HepG2 (cell line): ENCODE measurements around the gene NXPH4. TPM values are rescaled to one million over a fixed set of nuclear protein-coding genes. Genes with fewer than 3 reads are reported as not detected.

Experiments
- ATF7-NPFF ChIP-seq: sonication (generic); formaldehyde crosslinking; IDR thresholded peaks from 2 replicates; pipeline ENCODE4 v1.8.1; 2023; ENCODE audit warnings: mild to moderate bottlenecking, low read depth, missing genetic modification reagents, moderate library complexity
- CENPT ChIP-seq: sonication (generic); formaldehyde crosslinking; IDR thresholded peaks from 2 replicates; pipeline ENCODE4 v1.8.0; 2022; ENCODE audit warnings: low read depth, mild to moderate bottlenecking, moderate library complexity, missing genetic modification reagents
- CENPX ChIP-seq: sonication (generic); formaldehyde crosslinking; IDR thresholded peaks from 2 replicates; pipeline ENCODE4 v1.9.0; 2021; ENCODE audit warnings: mild to moderate bottlenecking, missing genetic modification reagents, moderate library complexity
- CHCHD3 ChIP-seq: sonication (generic); formaldehyde crosslinking; IDR thresholded peaks from 2 replicates; pipeline ENCODE4 v1.8.0; 2022; ENCODE audit warnings: mild to moderate bottlenecking, missing genetic modification reagents, moderate library complexity
- ETV5 ChIP-seq: IDR thresholded peaks from 2 replicates; pipeline ENCODE4 v1.6.1; 2018; ENCODE audit warnings: missing biosample characterization, missing genetic modification reagents, inconsistent platforms, borderline replicate concordance
- GTF2F1 ChIP-seq: fragments of 150-350 bp; IDR thresholded peaks from 2 replicates; pipeline ENCODE4 v1.6.1; 2014; ENCODE audit warnings: low read length
- HMGA1 ChIP-seq: sonication (generic); formaldehyde crosslinking; conservative IDR thresholded peaks from 2 replicates; pipeline ENCODE4 v1.4.0; 2020; ENCODE audit warnings: missing genetic modification reagents
- HNRNPK ChIP-seq: fragments of 200-400 bp; formaldehyde crosslinking; IDR thresholded peaks from 2 replicates; pipeline ENCODE4 v1.6.1; 2018; ENCODE audit warnings: low read length, low read depth, moderate library complexity, mild to moderate bottlenecking; ENCODE audit not compliant: poor library complexity, severe bottlenecking
- MED13 ChIP-seq: sonication (generic); formaldehyde crosslinking; IDR thresholded peaks from 2 replicates; pipeline ENCODE4 v1.5.0; 2020; ENCODE audit warnings: missing genetic modification reagents
- MIER3 ChIP-seq: IDR thresholded peaks from 2 replicates; pipeline ENCODE4 v1.6.1; 2016; ENCODE audit warnings: missing compliant biosample characterization, borderline replicate concordance
- MTF1 ChIP-seq: sonication (generic); formaldehyde crosslinking; IDR thresholded peaks from 2 replicates; pipeline ENCODE4 v1.5.0; 2020; ENCODE audit warnings: missing genetic modification reagents
- NR2F6 ChIP-seq, 2 experiments: IDR thresholded peaks; 2 replicates each; pipeline ENCODE4 v1.6.1; 2016; ENCODE audit warnings: antibody characterized with exemption in 1 of 2, mild to moderate bottlenecking in 1 of 2
- RNF219 ChIP-seq: sonication (generic); formaldehyde crosslinking; IDR thresholded peaks from 2 replicates; pipeline ENCODE4 v1.5.0; 2020; ENCODE audit warnings: mild to moderate bottlenecking, missing genetic modification reagents
- TOPORS ChIP-seq: sonication (generic); formaldehyde crosslinking; IDR thresholded peaks from 2 replicates; pipeline ENCODE4 v1.8.0; 2023; ENCODE audit warnings: mild to moderate bottlenecking, missing genetic modification reagents
- ZBTB10 ChIP-seq: sonication (generic); formaldehyde crosslinking; IDR thresholded peaks from 2 replicates; pipeline ENCODE4 v1.4.0; 2020; ENCODE audit warnings: missing genetic modification reagents, borderline replicate concordance
- ZBTB21 ChIP-seq: sonication (generic); formaldehyde crosslinking; IDR thresholded peaks from 2 replicates; pipeline ENCODE4 v1.4.0; 2020; ENCODE audit warnings: missing genetic modification reagents
- ZMYM2 ChIP-seq: sonication (generic); formaldehyde crosslinking; IDR thresholded peaks from 2 replicates; pipeline ENCODE4 v1.8.0; 2022; ENCODE audit warnings: mild to moderate bottlenecking, missing genetic modification reagents
- ZNF292 ChIP-seq: sonication (generic); formaldehyde crosslinking; IDR thresholded peaks from 2 replicates; pipeline ENCODE4 v1.8.1; 2022; ENCODE audit warnings: mild to moderate bottlenecking, low read depth, missing genetic modification reagents, borderline replicate concordance
- ZNF33B ChIP-seq: sonication (generic); formaldehyde crosslinking; IDR thresholded peaks from 2 replicates; pipeline ENCODE4 v1.5.1; 2020; ENCODE audit warnings: mild to moderate bottlenecking, missing genetic modification reagents
- ZNF660 ChIP-seq: sonication (generic); formaldehyde crosslinking; IDR thresholded peaks from 2 replicates; pipeline ENCODE4 v1.5.1; 2020; ENCODE audit warnings: mild to moderate bottlenecking, low read depth, missing genetic modification reagents, borderline replicate concordance
- ZNF672 ChIP-seq: sonication (generic); formaldehyde crosslinking; IDR thresholded peaks from 2 replicates; pipeline ENCODE4 v1.8.1; 2022; ENCODE audit warnings: missing genetic modification reagents
- ZNF800 ChIP-seq: sonication (generic); formaldehyde crosslinking; IDR thresholded peaks from 2 replicates; pipeline ENCODE4 v1.4.0; 2020; ENCODE audit warnings: missing genetic modification reagents
- ZNF891 ChIP-seq: sonication (generic); formaldehyde crosslinking; IDR thresholded peaks from 2 replicates; pipeline ENCODE4 v1.5.0; 2020; ENCODE audit warnings: mild to moderate bottlenecking, missing genetic modification reagents
- ZSCAN29 ChIP-seq: sonication (generic); formaldehyde crosslinking; conservative IDR thresholded peaks from 2 replicates; pipeline ENCODE4 v1.4.0; 2020; ENCODE audit warnings: mild to moderate bottlenecking, missing genetic modification reagents
- polyA plus RNA-seq, 8 experiments: library from polyadenylated mRNA; depleted of rRNA in 3 of 8; stranded (reverse) in 7 of 8; unstranded in 1 of 8; fragments of >200 nt; fragmentation: Illumina TruSeq in 4 of 8; extraction: Trizol in 4 of 8; gene quantifications; 2 replicates each; pipeline versions ENCODE4 v1.2.1 to v1.2.3, GENCODE V29; 2011 to 2016; ENCODE audit warnings: low read depth in 4 of 8, missing spikeins in 1 of 8, mixed read lengths in 1 of 8; ENCODE audit not compliant: insufficient read depth in 1 of 8
- total RNA-seq, 5 experiments: library from RNA; depleted of rRNA; stranded (reverse); fragments of >200 nt; fragmentation: Illumina TruSeq; extraction: Trizol; gene quantifications; 2 replicates each; pipeline ENCODE4 v1.2.3, GENCODE V29; 2016; ENCODE audit warnings: low read depth in 1 of 5

The NXPH4 gene
- total and polyA plus RNA-seq, 2 of the 13 experiments (the other 11 are each of a cell fraction or from before 2014, with no cell fraction given): 0.13 TPM; not detected in 1

- TF ChIP-seq CHCHD3 (CRISPR knock-in tag) (0 out of 2 replicates have a peak, but pooled peaks have one; percentile 56), ATF7-NPFF (CRISPR knock-in tag) (peak; percentile 83; the same call in 1 of the 2 replicates), ZBTB21 (CRISPR knock-in tag) (no peak), RNF219 (CRISPR knock-in tag) (no peak), MTF1 (CRISPR knock-in tag) (no peak), HNRNPK (peak; percentile 47), ETV5 (CRISPR knock-in tag) (peak; percentile 65), ZBTB10 (CRISPR knock-in tag) (no peak), ZNF672 (no peak), HMGA1 (CRISPR knock-in tag) (no peak), ZMYM2 (CRISPR knock-in tag) (no peak), MIER3 (CRISPR knock-in tag) (no peak), ZNF800 (peak; percentile 78; the same call in 1 of the 2 replicates), ZSCAN29 (CRISPR knock-in tag) (peak; percentile 74; the same call in 1 of the 2 replicates), GTF2F1 (no peak), ZNF292 (0 out of 2 replicates have a peak, but pooled peaks have one; percentile 32), CENPX (CRISPR knock-in tag) (no peak), MED13 (CRISPR knock-in tag) (0 out of 2 replicates have a peak, but pooled peaks have one; percentile 34), ZNF660 (CRISPR knock-in tag) (no peak), TOPORS (CRISPR knock-in tag) (no peak), NR2F6 (IDR thresholded peaks at IDR 0.05) (no peak), NR2F6 (CRISPR knock-in tag; IDR thresholded peaks at IDR 0.05) (no peak), ZNF33B (CRISPR knock-in tag) (no peak), CENPT (CRISPR knock-in tag) (no peak), ZNF891 (CRISPR knock-in tag) (0 out of 2 replicates have a peak, but pooled peaks have one; percentile 14)
Measured at GRCh38 chr12:57229634-57230380, 13.2 kb downstream of the NXPH4 start, which contains the start of gene SHMT2 (continued).
